HEK293T (cell line): ENCODE measurements around the gene FAM110C.
"Not testable (repeated sequence)": the region's sequence is repeated elsewhere in the genome, so short reads cannot be mapped to it uniquely, and the experiment has no call there.

Experiments used
- CTCF ChIA-PET: fragments of 350-600 bp; formaldehyde crosslinking; extraction: SDS; loops from one replicate; lab custom pipeline; 2021; ENCODE audit warnings: antibody characterized with exemption, inconsistent platforms; lab: Yijun Ruan, JAX
- POLR2A ChIA-PET: fragments of 350-600 bp; formaldehyde crosslinking; extraction: SDS; loops from one replicate; lab custom pipeline; 2020; ENCODE audit warnings: antibody characterized with exemption, inconsistent platforms; lab: Yijun Ruan, JAX
- DNase-seq: peaks from one replicate; pipeline ENCODE4 v3.0.0; 2012; ENCODE audit warnings: mixed read lengths; ENCODE audit errors: extremely low spot score
- ARNT ChIP-seq: fragments of 450-650 bp; IDR thresholded peaks from 2 replicates; pipeline ENCODE4 v1.6.1; 2017; ENCODE audit warnings: mild to moderate bottlenecking
- BHLHE40 ChIP-seq: fragments of 450-650 bp; IDR thresholded peaks from 2 replicates; pipeline ENCODE4 v1.6.1; 2016; ENCODE audit warnings: mild to moderate bottlenecking, moderate library complexity, borderline replicate concordance
- CTBP1 ChIP-seq: fragments of 450-650 bp; IDR thresholded peaks from 2 replicates; pipeline ENCODE4 v1.6.1; 2016; ENCODE audit warnings: borderline replicate concordance
- ELF4 ChIP-seq: fragments of 450-650 bp; IDR thresholded peaks from 2 replicates; pipeline ENCODE4 v1.6.1; 2017; ENCODE audit warnings: antibody characterized with exemption
- FOXA1 ChIP-seq: fragments of 450-650 bp; IDR thresholded peaks from 2 replicates; pipeline ENCODE4 v1.6.1; 2016; ENCODE audit warnings: mild to moderate bottlenecking
- FOXK2 ChIP-seq: fragments of 450-650 bp; IDR thresholded peaks from 2 replicates; pipeline ENCODE4 v1.6.1; 2016; ENCODE audit warnings: mild to moderate bottlenecking
- FOXM1 ChIP-seq: fragments of 450-650 bp; IDR thresholded peaks from 2 replicates; pipeline ENCODE4 v1.6.1; 2017; ENCODE audit warnings: mild to moderate bottlenecking, borderline replicate concordance
- HDGF ChIP-seq: fragments of 450-650 bp; IDR thresholded peaks from 2 replicates; pipeline ENCODE4 v1.6.1; 2017; ENCODE audit warnings: antibody characterized with exemption, borderline replicate concordance
- L3MBTL2 ChIP-seq: fragments of 450-650 bp; conservative IDR thresholded peaks from 2 replicates; pipeline ENCODE4 v1.6.1; 2016; ENCODE audit warnings: mild to moderate bottlenecking
- LEF1 ChIP-seq: fragments of 450-650 bp; IDR thresholded peaks from 2 replicates; pipeline ENCODE4 v1.6.1; 2017; ENCODE audit warnings: mild to moderate bottlenecking, borderline replicate concordance
- NFRKB ChIP-seq: fragments of 450-650 bp; IDR thresholded peaks from 2 replicates; pipeline ENCODE4 v1.6.1; 2016; ENCODE audit warnings: mild to moderate bottlenecking, moderate library complexity
- SP1 ChIP-seq: fragments of 450-650 bp; IDR thresholded peaks from 2 replicates; pipeline ENCODE4 v1.6.1; 2017
- SUZ12 ChIP-seq: fragments of 450-650 bp; IDR thresholded peaks from 2 replicates; pipeline ENCODE4 v1.6.1; 2016; ENCODE audit warnings: mild to moderate bottlenecking
- TARDBP ChIP-seq: fragments of 450-650 bp; IDR thresholded peaks from 2 replicates; pipeline ENCODE4 v1.6.1; 2016
- ZNF384 ChIP-seq: fragments of 450-650 bp; IDR thresholded peaks from 2 replicates; pipeline ENCODE4 v1.6.1; 2016
- TF ChIP-seq, protein P1 (sequence below): fragments of 450-650 bp; IDR thresholded peaks from 2 replicates; pipeline ENCODE4 v1.6.1; 2016

The FAM110C gene

GRCh38 chr2:80378-80777 lies 34.1 kb upstream of the FAM110C start:
- no peak for DNase-seq
- ChIA-PET CTCF (no interaction called here), POLR2A (no interaction called here)
- no peak for TF ChIP-seq FOXK2
- TF ChIP-seq ZNF384 = no peak
- TF ChIP-seq NFRKB = no peak
- no peak for TF ChIP-seq FOXA1
- TF ChIP-seq CTBP1 = no peak
- TF ChIP-seq TARDBP = no peak
- TF ChIP-seq SUZ12 = no peak
- no peak for TF ChIP-seq FOXM1
- TF ChIP-seq HDGF = no peak
- no peak for TF ChIP-seq ARNT
- no peak for TF ChIP-seq LEF1
- TF ChIP-seq, protein P1, sequence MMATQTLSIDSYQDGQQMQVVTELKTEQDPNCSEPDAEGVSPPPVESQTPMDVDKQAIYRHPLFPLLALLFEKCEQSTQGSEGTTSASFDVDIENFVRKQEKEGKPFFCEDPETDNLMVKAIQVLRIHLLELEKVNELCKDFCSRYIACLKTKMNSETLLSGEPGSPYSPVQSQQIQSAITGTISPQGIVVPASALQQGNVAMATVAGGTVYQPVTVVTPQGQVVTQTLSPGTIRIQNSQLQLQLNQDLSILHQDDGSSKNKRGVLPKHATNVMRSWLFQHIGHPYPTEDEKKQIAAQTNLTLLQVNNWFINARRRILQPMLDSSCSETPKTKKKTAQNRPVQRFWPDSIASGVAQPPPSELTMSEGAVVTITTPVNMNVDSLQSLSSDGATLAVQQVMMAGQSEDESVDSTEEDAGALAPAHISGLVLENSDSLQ = no peak
- TF ChIP-seq BHLHE40 = no peak
- TF ChIP-seq SP1 = no peak

DNA sequence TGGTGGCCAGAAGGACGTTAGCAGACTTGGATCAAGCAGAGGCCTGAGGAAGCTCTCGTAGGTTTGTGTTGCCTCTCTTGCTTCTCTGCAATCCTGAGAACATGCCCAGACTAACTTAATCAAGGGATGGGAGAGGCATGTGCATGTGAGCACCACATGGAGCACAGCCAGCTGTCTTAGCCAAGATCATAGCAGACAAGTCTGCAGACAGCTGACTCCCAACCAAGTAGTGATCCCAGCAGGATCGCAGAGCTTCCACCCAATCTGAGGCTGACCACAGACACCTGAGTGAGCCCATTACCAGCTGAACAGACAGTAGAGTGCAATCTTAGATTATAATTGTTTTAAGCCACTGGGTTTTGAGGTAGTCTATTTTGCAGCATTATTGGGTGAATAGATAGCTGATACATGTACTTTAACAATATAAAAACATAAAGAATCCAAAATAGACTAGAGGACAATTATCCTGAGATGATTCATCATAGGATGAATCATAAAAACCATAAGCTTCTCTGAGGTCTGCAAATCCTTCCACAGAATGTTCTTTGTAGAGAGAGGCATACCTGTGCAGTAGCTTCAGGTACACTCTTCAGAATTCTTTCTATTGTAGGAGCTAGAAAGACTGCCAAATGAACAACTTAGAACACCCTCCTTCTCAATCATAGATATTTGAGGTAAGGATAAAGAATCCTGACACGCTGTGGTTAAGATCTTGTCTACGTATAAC lies 25.2 kb upstream of the FAM110C start:
- no peak for DNase-seq
- POLR2A ChIA-PET = no interaction called here
- TF ChIP-seq FOXK2 (no peak), ARNT (no peak), NFRKB (no peak), FOXM1 (no peak), FOXA1 (no peak), ZNF384 (no peak)
- TF ChIP-seq, protein P1 = no peak
- CTCF ChIA-PET = no interaction called here

DNA sequence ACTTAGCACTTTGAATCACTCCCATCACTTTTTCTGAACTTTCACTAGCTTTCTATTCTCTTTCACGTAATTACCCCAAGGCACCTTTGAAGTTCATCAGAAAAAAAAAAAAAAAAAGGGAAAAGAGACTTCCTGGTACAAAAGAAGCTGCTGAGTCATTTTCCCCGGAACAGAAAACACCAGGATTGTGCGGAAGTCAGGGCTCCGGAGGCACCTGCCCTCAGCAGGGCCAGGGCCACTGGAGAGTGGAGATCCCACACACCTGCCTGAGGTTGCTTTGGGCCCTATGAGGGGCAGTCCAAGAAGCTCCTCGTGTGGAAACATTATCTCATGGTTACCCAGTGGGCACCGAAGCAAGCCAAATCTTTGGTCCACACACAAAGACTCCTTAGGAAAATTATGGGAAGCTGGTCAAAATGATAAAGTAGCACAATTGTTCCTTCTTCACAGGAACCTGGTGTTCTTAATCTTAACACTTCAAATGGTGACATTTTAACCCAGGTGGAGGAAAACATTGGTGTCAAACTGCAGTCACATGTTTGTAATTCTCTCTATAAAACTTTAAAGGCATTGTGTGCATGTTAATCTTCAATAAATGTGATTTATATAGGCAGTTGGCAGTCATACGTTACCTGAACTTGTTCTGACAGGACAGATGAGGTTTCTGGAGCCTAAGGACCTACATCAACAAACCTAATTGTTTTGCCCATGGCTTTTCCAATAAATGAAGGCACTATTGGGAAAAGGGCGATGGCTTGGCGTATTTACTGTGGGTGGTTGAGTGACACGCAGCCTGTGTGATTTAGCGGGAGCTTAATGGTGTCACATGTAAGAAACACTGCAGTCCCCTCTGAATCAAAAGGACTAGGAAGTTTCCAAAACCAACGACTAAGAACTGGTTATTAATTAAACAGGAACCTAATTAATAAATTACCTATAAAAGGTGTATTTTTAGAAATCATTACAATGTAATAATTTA lies 23.4 kb upstream of the FAM110C start:
- TF ChIP-seq BHLHE40 (no peak), SUZ12 (no peak), FOXA1 (no peak), TARDBP (no peak), CTBP1 (no peak), FOXK2 (no peak), ELF4 (no peak), LEF1 (no peak), FOXM1 (no peak), ZNF384 (no peak), ARNT (no peak), NFRKB (no peak), HDGF (no peak), SP1 (no peak), L3MBTL2 (no peak)
- TF ChIP-seq, protein P1 = no peak
- ChIA-PET CTCF (no interaction called here), POLR2A (no interaction called here)
- no peak for DNase-seq

DNA sequence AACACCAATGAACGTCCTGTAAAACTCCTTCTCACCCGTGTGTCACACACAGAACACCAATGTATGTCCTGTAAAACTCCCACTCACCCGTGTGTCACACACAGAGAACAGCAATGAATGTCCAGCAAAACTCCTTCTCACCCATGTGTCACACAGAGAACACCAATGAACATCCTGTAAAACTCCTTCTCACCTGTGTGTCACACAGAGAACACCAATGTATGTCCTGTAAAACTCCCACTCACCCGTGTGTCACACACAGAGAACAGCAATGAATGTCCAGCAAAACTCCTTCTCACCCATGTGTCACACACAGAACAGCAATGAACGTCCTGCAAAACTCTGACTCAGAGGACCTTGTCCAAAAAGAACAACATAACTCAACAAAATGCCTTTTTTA lies 22.3 kb upstream of the FAM110C start:
- CTCF ChIA-PET, POLR2A ChIA-PET, DNase-seq: not testable (repeated sequence)

DNA sequence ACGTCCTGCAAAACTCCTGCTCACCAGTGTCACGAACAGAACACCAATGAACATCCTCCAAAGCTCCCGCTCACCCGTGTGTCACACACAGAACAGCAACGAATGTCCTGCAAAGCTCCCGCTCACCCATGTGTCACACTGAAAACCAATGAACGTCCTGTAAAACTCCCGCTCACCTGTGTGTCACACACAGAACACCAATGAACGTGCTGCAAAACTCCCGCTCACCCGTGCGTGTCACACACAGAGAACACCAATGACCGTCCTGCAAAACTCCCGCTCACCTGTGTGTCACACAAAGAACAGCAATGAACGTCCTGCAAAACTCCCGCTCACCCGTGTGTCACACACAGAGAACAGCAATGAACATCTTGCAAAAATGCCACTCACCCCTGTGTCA lies 20.5 kb upstream of the FAM110C start:
- TF ChIP-seq ZNF384 = no peak
- no peak for TF ChIP-seq ARNT
- TF ChIP-seq SP1 = no peak
- TF ChIP-seq CTBP1 = no peak
- no peak for TF ChIP-seq SUZ12
- no peak for TF ChIP-seq TARDBP
- TF ChIP-seq NFRKB = no peak
- no peak for TF ChIP-seq FOXK2
- TF ChIP-seq BHLHE40 = no peak
- no peak for TF ChIP-seq FOXA1
- no peak for TF ChIP-seq FOXM1
- no peak for TF ChIP-seq L3MBTL2
- TF ChIP-seq HDGF = no peak
- TF ChIP-seq ELF4 = no peak
- TF ChIP-seq, protein P1 = no peak
- TF ChIP-seq LEF1 = no peak
- ChIA-PET CTCF (no interaction called here), POLR2A (no interaction called here)
- DNase-seq = no peak
